Thymus (tissue), 11 donors: ENCODE results near the gene CLN6. TPM values are rescaled to one million over a fixed set of nuclear protein-coding genes. Genes with fewer than 3 reads are reported as not detected.

ENCODE experiments used
- DNase-seq, 9 donors: peaks; one replicate each; pipeline ENCODE4 v3.0.0-alpha.2; 2013; ENCODE audit warnings: low spot score in 9 of 9, low read depth in 6 of 9, missing footprints in 1 of 9
- H3K27ac ChIP-seq, 2 donors: one replicate each; pipeline ENCODE4 v1.5.1; 2013; ENCODE audit warnings: control low read depth in 1 of 2, low read depth in 1 of 2, low read length in 1 of 2, mild to moderate bottlenecking in 1 of 2, moderate library complexity in 1 of 2
- H3K27me3 ChIP-seq, 2 donors: one replicate each; pipeline ENCODE4 v1.5.1; 2013; ENCODE audit warnings: low read length in 1 of 2; ENCODE audit not compliant: control insufficient read depth in 2 of 2, insufficient read depth in 1 of 2
- H3K36me3 ChIP-seq, 2 donors: one replicate each; pipeline ENCODE4 v1.5.1; 2013; ENCODE audit warnings: low read length in 1 of 2, mild to moderate bottlenecking in 1 of 2, moderate library complexity in 1 of 2; ENCODE audit not compliant: control insufficient read depth in 2 of 2, insufficient read depth in 2 of 2
- H3K4me1 ChIP-seq, 2 donors: one replicate each; pipeline ENCODE4 v1.5.1; 2013; ENCODE audit warnings: low read length in 2 of 2; ENCODE audit not compliant: control insufficient read depth in 2 of 2, insufficient read depth in 2 of 2
- H3K4me3 ChIP-seq, 2 donors: one replicate each; pipeline ENCODE4 v1.5.1; 2013; ENCODE audit warnings: low read length in 2 of 2, control low read depth in 1 of 2, mild to moderate bottlenecking in 1 of 2
- H3K9me3 ChIP-seq, 2 donors: one replicate each; pipeline ENCODE4 v1.5.1; 2013; ENCODE audit warnings: low read length in 1 of 2, mild to moderate bottlenecking in 1 of 2; ENCODE audit not compliant: control insufficient read depth in 2 of 2, insufficient read depth in 1 of 2
- WGBS: extraction: QIAGEN DNeasy Blood & Tissue Kit; methylation state at CpG from one replicate; pipeline ENCODE4 v1.1.7; 2013; 5-methylcytosine and 5-hydroxymethylcytosine counted together
- polyA plus RNA-seq: library from polyadenylated mRNA; stranded (reverse); fragments of 200-250 nt; gene quantifications from one replicate; pipeline ENCODE4 v1.2.3, GENCODE V29; 2013
- total RNA-seq: library from RNA; stranded (reverse); fragments of 120-200 nt; gene quantifications from one replicate; pipeline ENCODE4 v1.2.4, GENCODE V29; 2013
- donor health status: healthy.

The CLN6 gene
- total and polyA plus RNA-seq, 2 donors: 6.5 to 14.2 TPM

DNA sequence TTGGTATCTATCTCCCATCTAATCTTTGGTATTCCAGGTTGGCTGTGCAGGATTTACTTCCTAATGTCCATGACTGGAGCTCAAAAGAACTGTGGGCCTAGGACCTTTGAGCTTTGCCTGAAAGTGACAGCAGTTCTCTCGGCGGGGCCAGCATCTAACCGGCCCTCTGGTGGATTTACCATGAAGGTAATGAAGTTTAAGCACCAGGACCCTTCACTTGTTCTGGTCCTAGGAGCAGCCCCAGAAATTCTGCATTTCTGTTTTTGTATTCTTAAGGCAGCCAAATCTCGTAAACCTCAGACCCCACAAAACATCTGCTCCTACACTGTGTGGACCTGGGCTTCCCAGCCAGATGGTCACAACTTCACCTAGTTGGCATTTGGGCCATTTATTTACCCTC is 37.4 kb downstream of the CLN6 start:
- 100% methylated on average over 4 of the region's 4 CpGs for WGBS
- H3K36me3 ChIP-seq: peaks cover 21 to 67% of the 10 kb centered on the region in 2 donors
- no peaks in the 10 kb centered on the region for H3K27me3 ChIP-seq
- no peak overlapping the region for H3K27ac ChIP-seq
- H3K4me1 ChIP-seq: peaks cover 0 to 2% of the 10 kb centered on the region in 2 donors
- H3K9me3 ChIP-seq: no peaks in the 10 kb centered on the region
- DNase-seq: no peak
- no peak overlapping the region for H3K4me3 ChIP-seq

DNA sequence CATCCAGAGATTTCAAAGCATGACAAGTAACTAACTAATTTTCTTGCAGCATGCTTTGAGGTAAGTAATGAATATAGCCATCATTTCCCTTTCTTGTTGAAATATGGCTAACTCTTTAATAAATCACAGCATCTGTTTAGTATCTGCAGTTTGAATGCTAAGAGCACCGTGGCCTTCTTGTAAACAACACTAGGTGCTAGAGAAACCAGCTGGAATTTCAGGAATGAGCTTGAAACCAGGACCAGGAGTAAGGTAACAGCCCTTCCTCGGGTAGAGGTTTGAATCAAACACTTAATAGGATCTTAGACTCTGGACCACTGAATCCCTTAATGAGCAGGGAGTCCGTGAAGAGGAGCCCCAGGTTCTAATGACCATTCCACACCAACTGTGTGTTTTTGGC is 38.0 kb downstream of the CLN6 start:
- H3K4me3 ChIP-seq: no peak overlapping the region
- H3K27me3 ChIP-seq: no peaks in the 10 kb centered on the region
- no peaks in the 10 kb centered on the region for H3K9me3 ChIP-seq
- H3K27ac ChIP-seq: no peak overlapping the region
- peaks cover 0 to 2% of the 10 kb centered on the region in 2 donors for H3K4me1 ChIP-seq
- peaks cover 24 to 71% of the 10 kb centered on the region in 2 donors for H3K36me3 ChIP-seq
- DNase-seq: no peak
- WGBS: 92% methylated on average over 3 of the region's 3 CpGs

DNA sequence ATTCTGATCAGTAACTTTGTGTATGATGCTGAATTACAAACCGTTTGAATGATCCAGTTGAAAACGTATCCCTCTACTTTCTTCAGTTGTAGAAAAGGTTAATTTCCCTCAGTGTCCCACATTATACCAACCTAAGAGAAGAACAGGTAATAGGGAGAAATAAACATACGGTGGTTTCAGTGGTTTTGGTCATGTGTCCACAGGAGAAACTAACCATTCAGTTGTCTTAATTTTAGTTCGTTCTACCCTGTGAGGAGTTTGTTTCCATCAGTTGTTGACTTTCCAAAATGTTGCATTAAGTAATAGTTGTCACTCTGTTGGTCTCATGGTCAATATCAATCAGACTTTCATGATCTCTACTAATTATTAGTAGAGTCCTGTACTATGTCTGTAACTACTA is 39.5 kb downstream of the CLN6 start:
- 97% methylated on average over 4 of the region's 4 CpGs for WGBS
- no peaks in the 10 kb centered on the region for H3K9me3 ChIP-seq
- H3K36me3 ChIP-seq: peaks cover 32 to 66% of the 10 kb centered on the region in 2 donors
- peaks cover 0 to 2% of the 10 kb centered on the region in 2 donors for H3K4me1 ChIP-seq
- no peak for DNase-seq
- no peaks in the 10 kb centered on the region for H3K27me3 ChIP-seq
- H3K27ac ChIP-seq: no peak overlapping the region
- no peak overlapping the region for H3K4me3 ChIP-seq

DNA sequence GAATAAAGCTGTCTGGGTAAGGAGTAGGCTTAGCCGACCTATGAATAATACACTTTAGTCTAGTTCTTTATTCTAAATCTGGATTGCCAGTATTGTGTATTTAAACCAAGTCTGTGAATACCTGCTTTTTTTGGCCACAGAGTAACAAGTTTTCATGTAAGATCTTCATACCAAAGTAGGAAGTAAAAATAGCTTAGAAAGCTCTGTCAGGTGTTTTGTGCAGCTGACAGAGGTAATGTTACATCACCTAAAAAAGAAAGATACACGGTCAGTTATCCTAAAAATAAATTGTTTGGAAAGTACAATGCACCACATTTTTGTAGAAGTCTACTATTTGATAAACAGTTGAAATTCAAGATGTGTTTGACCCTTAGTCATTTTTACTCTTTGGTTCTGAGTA is 40.9 kb downstream of the CLN6 start:
- no peak overlapping the region for H3K4me3 ChIP-seq
- no peak for DNase-seq
- no peaks in the 10 kb centered on the region for H3K9me3 ChIP-seq
- H3K27me3 ChIP-seq: no peaks in the 10 kb centered on the region
- H3K27ac ChIP-seq: no peak overlapping the region
- 94% methylated on average over 2 of the region's 2 CpGs for WGBS
- peaks cover 0 to 2% of the 10 kb centered on the region in 2 donors for H3K4me1 ChIP-seq
- H3K36me3 ChIP-seq: peaks cover 40 to 73% of the 10 kb centered on the region in 2 donors

DNA sequence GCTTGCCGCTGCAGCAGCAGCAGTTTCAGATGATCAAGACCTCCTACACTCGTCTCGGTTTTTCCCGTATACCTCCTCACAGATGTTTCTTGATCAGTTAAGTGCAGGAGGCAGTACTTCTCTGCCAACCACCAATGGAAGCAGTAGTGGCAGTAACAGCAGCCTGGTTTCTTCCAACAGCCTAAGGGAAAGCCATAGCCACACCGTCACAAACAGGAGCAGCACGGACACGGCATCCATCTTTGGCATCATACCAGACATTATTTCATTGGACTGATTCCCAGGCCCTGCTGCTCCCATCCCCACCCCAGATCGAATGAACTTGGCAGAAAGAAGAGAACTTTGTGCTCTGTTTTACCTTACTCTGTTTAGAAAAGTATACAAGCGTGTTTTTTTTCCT is 42.0 kb downstream of the CLN6 start:
- Histone ChIP-seq H3K27ac (peak overlapping the region in 1 of 2 donors; percentile 46), H3K4me3 (no peak overlapping the region), H3K4me1 (peaks cover 0 to 2% of the 10 kb centered on the region in 2 donors), H3K36me3 (peaks cover 40 to 73% of the 10 kb centered on the region in 2 donors), H3K9me3 (no peaks in the 10 kb centered on the region), H3K27me3 (no peaks in the 10 kb centered on the region)
- 93% methylated on average over 9 of the region's 9 CpGs for WGBS
- no peak for DNase-seq

DNA sequence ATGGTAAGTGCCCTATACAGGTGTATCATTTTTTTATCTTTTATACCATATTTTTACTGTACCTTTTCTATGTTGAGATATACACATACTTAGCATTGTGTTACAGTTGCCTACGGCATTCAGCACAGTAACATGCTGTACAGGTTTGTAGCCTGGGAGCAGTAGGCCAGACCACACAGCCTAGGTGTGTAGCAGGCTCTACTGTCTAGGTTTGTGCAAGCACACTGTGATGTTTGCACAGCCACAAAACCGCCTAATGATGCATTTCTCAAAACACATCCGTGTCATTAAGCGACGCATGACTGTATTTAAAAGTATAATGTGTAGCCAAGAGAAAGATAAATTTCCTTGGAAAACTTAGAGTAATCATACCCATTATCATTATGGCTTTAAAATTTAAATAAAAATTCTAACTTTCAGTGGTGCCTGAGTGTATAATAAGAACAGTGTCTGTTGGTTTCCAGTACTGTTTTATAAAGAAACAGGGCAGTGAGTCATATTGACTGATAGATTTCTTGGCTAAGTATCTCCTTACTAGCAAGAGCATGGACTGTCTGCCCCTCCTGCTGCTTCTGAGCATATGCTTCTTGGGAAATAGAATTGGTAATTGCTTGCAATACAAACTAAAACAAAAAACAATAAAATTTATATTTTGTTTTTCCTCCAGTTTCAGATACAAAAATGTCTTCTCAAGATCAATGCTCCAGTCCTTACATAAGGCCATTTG is 42.7 kb downstream of the CLN6 start:
- H3K27ac ChIP-seq: peak overlapping the region in 1 of 2 donors; percentile 56
- no peaks in the 10 kb centered on the region for H3K9me3 ChIP-seq
- H3K4me3 ChIP-seq: no peak overlapping the region
- no peaks in the 10 kb centered on the region for H3K27me3 ChIP-seq
- 92% methylated on average over 5 of the region's 5 CpGs for WGBS
- peaks cover 0 to 2% of the 10 kb centered on the region in 2 donors for H3K4me1 ChIP-seq
- peaks cover 37 to 70% of the 10 kb centered on the region in 2 donors for H3K36me3 ChIP-seq
- no peak for DNase-seq

DNA sequence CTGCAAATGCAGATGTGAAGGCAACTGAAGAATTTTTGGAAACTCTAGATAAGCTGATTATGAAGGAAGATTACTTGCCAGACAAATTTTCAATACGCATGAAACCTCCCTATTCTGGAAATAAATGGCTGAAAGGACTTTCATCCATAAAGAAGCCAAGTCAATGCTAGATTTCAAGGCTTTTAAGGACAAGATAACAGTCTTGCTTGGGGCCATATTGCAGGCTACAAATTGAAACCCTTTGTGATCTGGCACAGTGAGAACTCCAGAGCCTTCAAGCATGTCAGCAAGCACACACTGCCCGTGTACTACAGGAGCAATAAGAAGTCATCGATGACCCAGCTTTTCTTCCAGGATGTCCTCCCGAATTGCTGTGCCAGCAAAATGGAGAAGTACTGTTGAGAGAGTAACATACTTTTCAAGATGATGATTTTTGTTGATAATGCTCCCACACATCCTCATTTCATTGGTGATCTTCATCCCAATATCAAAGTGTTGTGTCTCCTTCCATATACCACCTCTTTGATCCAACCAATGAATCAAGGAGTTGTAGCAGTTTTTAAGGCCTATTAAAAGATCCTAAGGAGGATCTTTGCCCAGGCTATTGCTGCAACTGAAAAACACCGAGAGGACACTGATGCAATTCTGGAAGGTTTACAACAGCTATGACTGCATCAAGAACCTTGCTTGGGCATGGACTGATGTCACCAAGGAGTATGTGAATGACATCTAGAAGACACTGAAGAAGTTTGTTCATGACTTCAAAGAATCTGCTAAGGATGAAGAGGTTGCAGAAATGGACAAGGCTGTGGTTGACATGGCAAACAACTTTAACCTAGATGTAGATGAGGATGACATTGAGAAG is 44.7 kb downstream of the CLN6 start:
- peaks cover 45 to 72% of the 10 kb centered on the region in 2 donors for H3K36me3 ChIP-seq
- H3K4me1 ChIP-seq: peaks cover 0 to 2% of the 10 kb centered on the region in 2 donors
- H3K9me3 ChIP-seq: no peaks in the 10 kb centered on the region
- WGBS: 98% methylated on average over 5 of the region's 5 CpGs
- DNase-seq: no peak
- H3K4me3 ChIP-seq: no peak overlapping the region
- H3K27me3 ChIP-seq: no peaks in the 10 kb centered on the region
- no peak overlapping the region for H3K27ac ChIP-seq

DNA sequence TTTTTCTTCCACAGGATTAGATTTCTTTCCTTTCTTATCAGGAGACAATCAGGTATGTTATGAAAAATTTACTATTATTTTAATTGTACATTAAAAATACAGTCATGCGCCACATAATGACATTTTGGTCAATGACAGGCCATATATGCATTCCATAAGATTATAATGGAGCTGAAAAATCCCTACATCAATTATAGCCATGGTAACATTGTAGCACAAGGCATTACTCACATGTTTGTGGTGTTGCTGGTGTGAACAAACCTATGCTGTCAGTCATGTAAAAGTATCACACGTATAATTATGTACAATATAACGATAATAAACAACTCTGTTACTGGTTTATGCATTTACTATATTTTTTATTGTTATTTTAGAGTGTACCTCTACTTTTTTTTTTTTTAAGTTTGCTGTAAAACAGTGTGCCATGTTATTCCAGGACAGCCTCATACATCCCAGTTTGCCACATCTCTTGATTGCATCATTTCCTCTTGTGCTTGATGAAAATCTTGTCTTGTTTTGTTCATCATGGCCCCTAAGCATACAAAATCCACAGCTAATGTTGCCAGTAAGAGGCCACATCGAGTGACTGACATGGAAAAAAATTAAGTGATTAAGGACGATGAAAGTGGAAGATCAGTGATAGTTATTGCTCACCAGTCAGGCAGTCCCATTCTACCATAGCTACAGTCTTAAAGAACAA is 45.8 kb downstream of the CLN6 start:
- no peaks in the 10 kb centered on the region for H3K27me3 ChIP-seq

DNA sequence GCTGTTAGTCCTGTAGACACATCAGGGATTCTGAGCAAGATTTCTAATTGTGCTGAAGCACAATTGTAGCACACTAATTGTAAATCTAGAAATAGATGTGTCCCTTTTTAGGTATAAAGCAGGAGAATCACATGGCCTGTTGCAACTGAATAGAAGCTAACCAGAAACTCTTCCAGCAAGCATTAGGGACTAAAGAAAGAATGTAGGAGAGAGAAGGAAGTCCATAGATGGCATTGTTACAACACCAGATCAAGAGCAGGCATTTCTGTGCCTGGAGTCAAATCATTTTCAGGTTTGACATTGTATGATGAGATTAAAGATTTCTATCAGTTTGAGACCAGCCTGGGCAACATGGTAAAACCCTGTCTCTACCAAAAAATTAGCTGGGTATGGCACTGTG is 51.8 kb downstream of the CLN6 start:
- Histone ChIP-seq H3K4me1 (no peaks in the 10 kb centered on the region), H3K36me3 (peaks cover 21 to 64% of the 10 kb centered on the region in 2 donors), H3K27me3 (no peaks in the 10 kb centered on the region), H3K9me3 (no peaks in the 10 kb centered on the region), H3K4me3 (no peak overlapping the region), H3K27ac (no peak overlapping the region)
- no peak for DNase-seq

More for the DNA sequence above, 45.8 kb downstream of the CLN6 start:
- H3K36me3 ChIP-seq: peaks cover 45 to 74% of the 10 kb centered on the region in 2 donors
- H3K4me1 ChIP-seq: peaks cover 0 to 2% of the 10 kb centered on the region in 2 donors
- no peak overlapping the region for H3K27ac ChIP-seq
- WGBS: 96% methylated on average over 5 of the region's 5 CpGs
- H3K9me3 ChIP-seq: no peaks in the 10 kb centered on the region
- DNase-seq: no peak
- H3K4me3 ChIP-seq: no peak overlapping the region
